LNCAP (cell line): Measurements from ENCODE around the gene OXSR1.

ENCODE experiments used
- TF ChIP-seq, protein P1 (sequence below): fragments of 450-650 bp; IDR thresholded peaks from 2 replicates; pipeline ENCODE4 v1.5.1; 2017; ENCODE audit warnings: mild to moderate bottlenecking

The OXSR1 gene

DNA sequence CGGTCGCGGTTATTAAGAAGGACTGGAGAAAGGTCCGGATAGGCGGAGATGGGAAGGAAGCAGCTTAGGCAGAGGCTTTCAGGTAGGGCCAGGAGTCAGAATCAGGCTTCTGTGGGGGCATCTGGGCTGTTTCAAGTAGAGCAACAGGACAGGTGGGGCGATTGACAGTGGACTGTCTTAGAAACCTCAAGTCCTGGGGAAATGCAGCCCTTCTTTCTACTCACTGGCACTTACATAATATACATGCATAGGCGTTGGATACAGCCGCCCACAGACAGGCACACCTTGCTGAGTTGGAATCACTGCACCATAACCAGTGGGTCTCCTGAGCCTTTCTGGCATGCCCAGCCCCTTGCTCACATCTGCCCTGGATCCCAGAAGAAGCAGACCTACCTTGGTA is 26.1 kb upstream of the OXSR1 start:
- TF ChIP-seq, protein P1, sequence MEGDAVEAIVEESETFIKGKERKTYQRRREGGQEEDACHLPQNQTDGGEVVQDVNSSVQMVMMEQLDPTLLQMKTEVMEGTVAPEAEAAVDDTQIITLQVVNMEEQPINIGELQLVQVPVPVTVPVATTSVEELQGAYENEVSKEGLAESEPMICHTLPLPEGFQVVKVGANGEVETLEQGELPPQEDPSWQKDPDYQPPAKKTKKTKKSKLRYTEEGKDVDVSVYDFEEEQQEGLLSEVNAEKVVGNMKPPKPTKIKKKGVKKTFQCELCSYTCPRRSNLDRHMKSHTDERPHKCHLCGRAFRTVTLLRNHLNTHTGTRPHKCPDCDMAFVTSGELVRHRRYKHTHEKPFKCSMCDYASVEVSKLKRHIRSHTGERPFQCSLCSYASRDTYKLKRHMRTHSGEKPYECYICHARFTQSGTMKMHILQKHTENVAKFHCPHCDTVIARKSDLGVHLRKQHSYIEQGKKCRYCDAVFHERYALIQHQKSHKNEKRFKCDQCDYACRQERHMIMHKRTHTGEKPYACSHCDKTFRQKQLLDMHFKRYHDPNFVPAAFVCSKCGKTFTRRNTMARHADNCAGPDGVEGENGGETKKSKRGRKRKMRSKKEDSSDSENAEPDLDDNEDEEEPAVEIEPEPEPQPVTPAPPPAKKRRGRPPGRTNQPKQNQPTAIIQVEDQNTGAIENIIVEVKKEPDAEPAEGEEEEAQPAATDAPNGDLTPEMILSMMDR = no peak

GRCh38 chr3:38139652-38140051 is 25.7 kb upstream of the OXSR1 start:
- TF ChIP-seq, protein P1 = no peak

GRCh38 chr3:38140326-38141172 is 24.8 kb upstream of the OXSR1 start:
- TF ChIP-seq, protein P1 = no peak

GRCh38 chr3:38141173-38141951 is 24.0 kb upstream of the OXSR1 start:
- TF ChIP-seq, protein P1 = no peak

GRCh38 chr3:38141952-38142273 is 23.4 kb upstream of the OXSR1 start:
- TF ChIP-seq, protein P1 = no peak

DNA sequence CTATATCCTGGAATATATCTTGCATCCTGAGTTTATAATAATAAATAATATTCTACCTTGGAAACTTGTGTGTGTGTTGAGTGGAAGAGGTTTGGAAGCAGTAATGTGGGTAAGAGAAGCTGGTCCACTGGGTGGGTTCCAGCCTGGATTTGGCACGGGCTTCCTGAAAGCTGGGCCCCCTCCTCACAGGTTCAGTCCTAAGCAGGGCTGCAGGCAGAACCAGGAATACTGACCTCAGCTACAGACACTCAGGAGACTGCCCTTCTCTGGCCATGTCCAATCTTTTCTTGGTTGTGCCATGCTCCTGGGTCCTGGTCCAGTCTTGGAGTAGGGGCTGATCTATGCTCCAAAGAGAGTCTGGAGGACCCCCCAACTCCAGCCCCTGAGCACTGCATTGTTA is 22.4 kb upstream of the OXSR1 start:
- TF ChIP-seq, protein P1 = no peak

- TF ChIP-seq, protein P1 = no peak
Measured at GRCh38 chr3:38143511-38143910, 21.8 kb upstream of the OXSR1 start.
